Measurements from ENCODE around the gene APOBEC4. TPM values are rescaled to one million over a fixed set of nuclear protein-coding genes. Genes with fewer than 3 reads are reported as not detected.

APOBEC4 gene
- total and polyA plus RNA-seq, 2 of the 4 experiments (the other 2 are of a cell fraction): not detected

DNA sequence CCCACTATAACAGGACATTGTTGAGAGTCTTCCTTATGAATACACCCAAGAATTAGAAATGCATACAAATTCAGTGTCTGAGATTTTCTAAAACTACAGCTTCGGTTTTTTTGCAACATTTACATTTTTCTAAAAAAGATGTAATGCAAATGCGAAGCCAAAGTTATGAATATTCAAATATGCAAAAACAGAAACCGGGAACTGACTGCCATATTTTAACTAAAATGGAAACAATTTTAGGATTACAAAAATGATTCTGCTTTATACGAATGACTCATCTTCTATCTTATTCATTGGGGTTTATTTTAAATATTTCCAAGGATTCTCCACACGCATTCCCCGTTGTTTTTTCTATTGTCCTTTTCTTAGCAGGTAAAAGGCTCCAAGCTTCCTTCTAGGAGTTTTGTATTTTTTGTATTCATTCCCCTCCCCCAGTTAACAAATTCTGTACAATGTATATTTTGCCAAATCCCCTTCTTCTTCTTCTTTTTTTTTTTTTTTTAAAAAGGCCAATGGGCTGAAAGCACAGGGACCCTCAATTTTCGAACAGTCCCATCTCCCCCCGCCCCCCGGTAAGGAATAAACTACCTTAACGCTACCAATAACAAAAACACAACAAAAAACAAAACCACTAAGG, 18.6 kb downstream of the APOBEC4 start:
- ATAC-seq (ENCODE audit: low read depth) (no peak), DNase-seq (no peak)
- Histone ChIP-seq H3K4me2 (ENCODE audit: low read depth, low read length) (peak overlapping the region; percentile 99), H3K9me3 (ENCODE audit: control insufficient read depth, insufficient read depth, low read length) (no peaks in the 10 kb centered on the region), H3K4ac (ENCODE audit: low read depth, low read length) (peak overlapping the region; percentile 98), H2BK120ac (ENCODE audit: low read depth, low read length) (peak overlapping the region; percentile 75), H3K23ac (ENCODE audit: low read depth, low read length) (peak overlapping the region; percentile 95), H3K4me1 (ENCODE audit: control insufficient read depth, insufficient read depth, low read length) (peaks cover 5% of the 10 kb centered on the region), H3K56ac (ENCODE audit: extremely low read depth, insufficient read depth, low read length) (peak overlapping the region; percentile 92), H2BK15ac (ENCODE audit: low read depth, low read length) (no peak overlapping the region; the same call in 2 of the 3 replicates), H3K14ac (replicated peaks; ENCODE audit: low read depth, low read length) (peak overlapping the region; percentile 99), H2AK9ac (replicated peaks; ENCODE audit: low read depth, low read length, poor library complexity) (peak overlapping the region; percentile 86), H3K9me1 (ENCODE audit: insufficient read depth, low read length) (peaks cover 7% of the 10 kb centered on the region; the same call in 1 of the 2 replicates), H4K8ac (ENCODE audit: low read depth in 2 of 2, low read length in 2 of 2) (peak overlapping the region; percentile 90 to 95), H4K20me1 (ENCODE audit: insufficient read depth, low read length) (peaks cover 15% of the 10 kb centered on the region; the same call in 1 of the 2 replicates), H2BK20ac (ENCODE audit: low read depth, low read length) (no peak overlapping the region), H2AFZ (replicated peaks; ENCODE audit: low read length, poor library complexity) (peak overlapping the region; percentile 90), H2AK5ac (ENCODE audit: low read depth, low read length) (peak overlapping the region; percentile 91; the same call in 1 of the 2 replicates), H3K27me3 (ENCODE audit: control insufficient read depth, insufficient read depth, low read length) (no peaks in the 10 kb centered on the region), H3K27ac (ENCODE audit: insufficient read depth, low read length) (peak overlapping the region; percentile 96), H3K18ac (ENCODE audit: low read depth, low read length) (peak overlapping the region; percentile 44), H3K79me1 (ENCODE audit: low read depth in 1 of 2, low read length in 2 of 2) (peaks cover 7 to 24% of the 10 kb centered on the region in 2 experiments), H3K4me3 (ENCODE audit: insufficient read depth, low read depth, low read length) (peak overlapping the region; percentile 85), H4K5ac (ENCODE audit: low read depth, low read length) (peak overlapping the region; percentile 65), H4K91ac (ENCODE audit: insufficient read depth, low read depth, low read length) (peak overlapping the region; percentile 95), H2BK5ac (ENCODE audit: low read depth, low read length, poor library complexity, severe bottlenecking) (peak overlapping the region; percentile 93), H3K9ac (ENCODE audit: low read depth, low read length) (peak overlapping the region; percentile 95), H3K36me3 (ENCODE audit: control insufficient read depth, insufficient read depth, low read length) (peaks cover 9% of the 10 kb centered on the region)
- ChIA-PET POLR2A (ENCODE audit: unreplicated experiment) (interaction anchor here (0.7 kb wide), 1 partner anchor 247 kb away, joined by 4 read pairs; no protein-coding TSS in a partner anchor), CTCF (interaction anchor here (0.6 to 1.5 kb wide), 5 partner anchors 12 to 1118 kb away, joined by 3 to 5 read pairs (median 3); no protein-coding TSS in a partner anchor)
- in situ Hi-C loops (cut with MboI; ENCODE audit: low sequenced_read_pairs): no loop called here
- dilution Hi-C loops (cut with HindIII; ENCODE audit: low sequenced_read_pairs, unreplicated experiment): no loop called here
- intact Hi-C loops (cut with micrococcal nuclease): loop anchor here (5.0 to 10.0 kb wide), 3 partner anchors 420 to 750 kb away; partner anchors contain the start of genes C1orf21 and TSEN15
- TSS peak; percentile 48 for BruUV-seq (replicated peaks)
- WGBS, 2 experiments (ENCODE audit: extremely low coverage in 2 of 2, insufficient read length in 1 of 2): no CpG with 5 or more reads among the region's 10 CpGs
- no peak for TF ChIP-seq RAD21 (IDR thresholded peaks at IDR 0.05; ENCODE audit: low read length)
- no peak for TF ChIP-seq SMC3 (IDR thresholded peaks at IDR 0.05; ENCODE audit: low read depth, low read length)
- TF ChIP-seq RCOR1 (IDR thresholded peaks at IDR 0.05; ENCODE audit: insufficient replicate concordance, low read length): no peak
- TF ChIP-seq CHD1 (IDR thresholded peaks at IDR 0.05; ENCODE audit: low read depth, low read length): no peak
- TF ChIP-seq MXI1 (IDR thresholded peaks at IDR 0.05; ENCODE audit: borderline replicate concordance, low read depth, low read length): no peak
- no peak for TF ChIP-seq POLR2A (IDR thresholded peaks at IDR 0.05; ENCODE audit: low read depth, low read length)
- no peak for TF ChIP-seq MAZ (IDR thresholded peaks at IDR 0.05; ENCODE audit: borderline replicate concordance, low read depth, low read length)
- no peak for TF ChIP-seq MAFK (IDR thresholded peaks at IDR 0.05; ENCODE audit: low read depth, low read length)
- no peak for TF ChIP-seq CEBPB (IDR thresholded peaks at IDR 0.05; ENCODE audit: low read depth, low read length)
- no peak for TF ChIP-seq RFX5 (IDR thresholded peaks at IDR 0.05; ENCODE audit: low read depth, low read length)
- TF ChIP-seq, protein P1, sequence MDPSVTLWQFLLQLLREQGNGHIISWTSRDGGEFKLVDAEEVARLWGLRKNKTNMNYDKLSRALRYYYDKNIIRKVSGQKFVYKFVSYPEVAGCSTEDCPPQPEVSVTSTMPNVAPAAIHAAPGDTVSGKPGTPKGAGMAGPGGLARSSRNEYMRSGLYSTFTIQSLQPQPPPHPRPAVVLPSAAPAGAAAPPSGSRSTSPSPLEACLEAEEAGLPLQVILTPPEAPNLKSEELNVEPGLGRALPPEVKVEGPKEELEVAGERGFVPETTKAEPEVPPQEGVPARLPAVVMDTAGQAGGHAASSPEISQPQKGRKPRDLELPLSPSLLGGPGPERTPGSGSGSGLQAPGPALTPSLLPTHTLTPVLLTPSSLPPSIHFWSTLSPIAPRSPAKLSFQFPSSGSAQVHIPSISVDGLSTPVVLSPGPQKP (IDR thresholded peaks at IDR 0.05; ENCODE audit: borderline replicate concordance, low read depth, low read length): no peak
- TF ChIP-seq, protein P2, sequence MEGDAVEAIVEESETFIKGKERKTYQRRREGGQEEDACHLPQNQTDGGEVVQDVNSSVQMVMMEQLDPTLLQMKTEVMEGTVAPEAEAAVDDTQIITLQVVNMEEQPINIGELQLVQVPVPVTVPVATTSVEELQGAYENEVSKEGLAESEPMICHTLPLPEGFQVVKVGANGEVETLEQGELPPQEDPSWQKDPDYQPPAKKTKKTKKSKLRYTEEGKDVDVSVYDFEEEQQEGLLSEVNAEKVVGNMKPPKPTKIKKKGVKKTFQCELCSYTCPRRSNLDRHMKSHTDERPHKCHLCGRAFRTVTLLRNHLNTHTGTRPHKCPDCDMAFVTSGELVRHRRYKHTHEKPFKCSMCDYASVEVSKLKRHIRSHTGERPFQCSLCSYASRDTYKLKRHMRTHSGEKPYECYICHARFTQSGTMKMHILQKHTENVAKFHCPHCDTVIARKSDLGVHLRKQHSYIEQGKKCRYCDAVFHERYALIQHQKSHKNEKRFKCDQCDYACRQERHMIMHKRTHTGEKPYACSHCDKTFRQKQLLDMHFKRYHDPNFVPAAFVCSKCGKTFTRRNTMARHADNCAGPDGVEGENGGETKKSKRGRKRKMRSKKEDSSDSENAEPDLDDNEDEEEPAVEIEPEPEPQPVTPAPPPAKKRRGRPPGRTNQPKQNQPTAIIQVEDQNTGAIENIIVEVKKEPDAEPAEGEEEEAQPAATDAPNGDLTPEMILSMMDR (conservative IDR thresholded peaks at IDR 0.05; ENCODE audit: low read depth, low read length): no peak
- TF ChIP-seq, protein P3, sequence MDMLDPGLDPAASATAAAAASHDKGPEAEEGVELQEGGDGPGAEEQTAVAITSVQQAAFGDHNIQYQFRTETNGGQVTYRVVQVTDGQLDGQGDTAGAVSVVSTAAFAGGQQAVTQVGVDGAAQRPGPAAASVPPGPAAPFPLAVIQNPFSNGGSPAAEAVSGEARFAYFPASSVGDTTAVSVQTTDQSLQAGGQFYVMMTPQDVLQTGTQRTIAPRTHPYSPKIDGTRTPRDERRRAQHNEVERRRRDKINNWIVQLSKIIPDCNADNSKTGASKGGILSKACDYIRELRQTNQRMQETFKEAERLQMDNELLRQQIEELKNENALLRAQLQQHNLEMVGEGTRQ (IDR thresholded peaks at IDR 0.05; ENCODE audit: low read depth, low read length): no peak
- TF ChIP-seq BHLHE40 (IDR thresholded peaks at IDR 0.05; ENCODE audit: low read depth, low read length): no peak
- no peak for TF ChIP-seq NFE2L2 (IDR thresholded peaks at IDR 0.05; ENCODE audit: low read depth, low read length)
